HG02943 (cell line): ENCODE measurements around the gene SLC15A5.

Experiments
- ATAC-seq: cut with Tn5 transposase; IDR thresholded peaks from one replicate; pipeline ENCODE4 v1.9.1; 2021; ENCODE audit warnings: mild to moderate bottlenecking, low read depth, moderate library complexity; ENCODE audit not compliant: unreplicated experiment

The SLC15A5 gene

GRCh38 chr12:16277585-16277984 is at the start of gene SLC15A5:
Gene SLC15A5 (minus strand): TSS chr12:16277685. CDS start chr12:16277685, 0 bp downstream.
- ATAC-seq, result no peak

DNA sequence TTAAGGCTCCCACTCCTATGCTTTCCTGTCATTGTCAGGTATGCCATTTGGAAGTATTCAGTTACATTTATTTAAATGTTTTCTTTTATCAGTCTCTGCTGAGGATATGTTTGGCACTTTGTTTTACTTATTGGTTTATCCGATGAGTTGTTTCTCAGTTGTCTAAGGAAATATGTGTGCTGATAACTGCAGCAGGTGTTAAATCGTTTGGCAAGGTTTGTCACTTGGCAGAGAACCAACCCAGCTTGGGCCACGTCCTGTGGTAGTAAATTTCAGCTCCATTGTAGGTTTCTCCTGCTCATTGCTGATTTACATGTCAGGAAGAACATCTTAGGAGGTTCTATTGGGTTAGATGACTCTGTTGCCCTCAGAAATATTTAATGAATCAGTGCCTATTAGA is 47.9 kb upstream of the SLC15A5 start:
- no peak for ATAC-seq

- ATAC-seq, result no peak
These were observed 47.3 kb upstream of the SLC15A5 start for GRCh38 chr12:16324772-16325171.

- no peak for ATAC-seq
These were observed 46.8 kb upstream of the SLC15A5 start for GRCh38 chr12:16324272-16324671.

DNA sequence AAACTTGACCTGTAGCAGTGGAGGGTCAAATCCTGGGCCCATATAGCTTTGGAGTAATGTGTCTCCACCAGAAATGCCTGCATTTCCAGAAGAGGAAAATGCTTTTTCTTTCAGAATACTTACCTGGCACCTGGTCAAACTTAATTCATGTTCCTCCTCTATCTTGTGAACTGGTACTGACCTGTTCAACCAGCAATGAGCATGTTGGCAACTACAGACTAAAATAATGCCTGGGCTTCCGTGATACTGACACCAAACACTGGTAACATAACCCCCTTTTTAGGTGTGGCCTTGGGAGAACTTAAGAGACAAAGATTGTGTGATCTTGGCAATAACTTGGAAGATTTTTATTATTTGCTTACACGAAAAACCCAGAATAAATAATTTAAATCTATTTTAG is 46.2 kb upstream of the SLC15A5 start:
- ATAC-seq, result no peak

DNA sequence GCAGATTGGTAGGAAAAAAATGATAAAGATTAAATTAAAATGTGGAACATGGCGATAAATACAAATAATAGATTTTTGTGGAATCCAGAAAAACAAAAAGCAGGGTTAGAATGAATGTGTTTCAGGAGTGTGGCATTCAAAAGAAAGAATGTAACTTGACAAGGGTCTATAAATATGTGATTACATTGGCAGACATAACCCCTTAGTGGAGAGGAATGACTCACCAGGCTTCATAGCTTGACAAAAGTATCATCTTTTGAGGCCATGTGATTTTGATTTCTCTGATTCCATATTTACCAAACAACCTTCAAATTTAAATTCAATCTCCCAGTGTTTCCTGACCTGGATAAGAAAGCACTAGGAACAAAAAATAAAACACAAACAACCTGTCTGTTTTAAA is 45.5 kb upstream of the SLC15A5 start:
- ATAC-seq, result no peak

GRCh38 chr12:16310934-16311333 is 33.4 kb upstream of the SLC15A5 start:
- no peak for ATAC-seq

DNA sequence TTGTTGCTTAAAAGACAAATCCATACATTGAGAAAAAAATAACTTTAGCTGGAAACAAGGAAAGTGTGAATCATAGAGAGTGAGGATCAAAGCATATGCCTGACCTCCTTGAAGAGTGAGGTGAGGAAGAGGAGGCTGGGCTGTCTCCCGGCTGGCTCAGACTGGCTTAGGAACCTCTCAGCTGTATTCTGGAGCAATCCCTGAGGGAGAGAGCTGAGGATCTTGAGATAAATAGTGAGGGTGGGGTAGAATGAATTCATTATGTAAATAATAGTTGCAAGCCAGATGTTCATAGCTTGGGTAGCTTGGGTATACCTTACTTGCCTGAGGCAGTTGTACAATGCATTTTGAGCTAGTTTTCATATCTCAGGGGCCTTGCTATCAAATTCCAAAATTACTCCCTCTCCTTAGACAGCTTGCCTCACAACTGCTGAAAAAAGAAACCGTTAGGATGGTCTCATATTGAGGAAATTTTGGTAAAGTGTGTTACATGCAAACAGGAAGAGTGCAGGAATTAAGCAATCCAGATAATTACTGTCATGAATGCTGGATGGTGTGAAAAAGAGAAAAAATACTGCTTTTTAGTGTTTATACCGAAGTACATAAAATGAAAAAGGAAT is 30.5 kb upstream of the SLC15A5 start:
- ATAC-seq, result no peak

DNA sequence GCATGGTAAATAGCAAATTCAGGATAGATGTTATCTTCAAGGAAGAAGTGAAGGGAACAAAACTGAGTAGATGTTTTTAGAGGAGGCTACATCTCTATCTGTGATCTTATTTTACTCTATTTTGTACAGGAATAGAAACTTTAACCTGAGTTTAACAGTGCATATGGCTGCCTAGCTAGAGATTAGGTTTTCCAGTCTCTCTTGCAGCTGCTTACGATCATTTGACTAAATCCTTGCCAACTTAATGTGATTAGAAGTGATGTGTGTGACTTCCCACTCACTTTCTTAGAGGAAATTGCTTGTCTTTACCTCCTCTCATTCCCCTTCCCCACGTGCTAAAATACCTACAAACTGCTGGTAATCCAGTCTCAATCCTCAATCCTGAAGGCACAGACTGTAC is 26.5 kb upstream of the SLC15A5 start:
- ATAC-seq, result no peak

DNA sequence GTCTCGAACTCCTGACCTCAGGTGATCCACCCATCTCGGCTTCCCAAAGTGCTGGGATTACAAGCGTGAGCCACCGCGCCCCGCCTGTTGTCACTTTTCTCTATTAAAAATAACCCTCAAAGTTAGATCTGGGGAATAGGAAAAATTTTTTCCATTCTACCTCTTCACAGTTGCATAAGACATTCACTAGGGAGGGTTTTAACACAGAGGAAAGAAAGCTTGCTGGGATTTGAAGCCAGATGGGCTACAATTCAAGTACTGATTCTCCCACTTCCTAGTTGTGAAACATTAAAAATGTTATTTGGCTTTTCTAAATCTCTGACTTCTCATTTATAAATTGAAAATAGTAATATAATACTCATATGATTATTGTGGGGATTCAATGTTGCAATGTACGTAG is 23.3 kb upstream of the SLC15A5 start:
- no peak for ATAC-seq

DNA sequence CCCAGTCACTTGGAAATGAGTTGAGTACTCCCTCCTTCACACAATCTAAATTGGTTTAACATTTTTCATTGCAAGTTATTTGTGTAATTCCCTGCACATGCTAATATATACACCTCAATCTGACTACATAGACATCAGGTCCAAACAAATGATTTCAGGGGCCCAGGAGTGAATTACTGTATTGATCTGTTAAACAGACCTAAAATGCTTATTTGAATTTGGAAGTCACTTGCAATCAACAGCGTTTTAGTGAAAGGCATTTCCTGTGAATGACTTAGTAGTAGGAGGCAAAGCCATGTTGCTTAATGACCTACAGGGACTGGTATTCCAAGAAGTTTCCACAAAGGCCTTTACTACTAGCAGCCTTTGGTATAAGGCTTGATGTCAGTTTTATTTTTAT is 22.6 kb upstream of the SLC15A5 start:
- no peak for ATAC-seq

- no peak for ATAC-seq
These were observed 21.9 kb upstream of the SLC15A5 start for GRCh38 chr12:16299403-16299802.

DNA sequence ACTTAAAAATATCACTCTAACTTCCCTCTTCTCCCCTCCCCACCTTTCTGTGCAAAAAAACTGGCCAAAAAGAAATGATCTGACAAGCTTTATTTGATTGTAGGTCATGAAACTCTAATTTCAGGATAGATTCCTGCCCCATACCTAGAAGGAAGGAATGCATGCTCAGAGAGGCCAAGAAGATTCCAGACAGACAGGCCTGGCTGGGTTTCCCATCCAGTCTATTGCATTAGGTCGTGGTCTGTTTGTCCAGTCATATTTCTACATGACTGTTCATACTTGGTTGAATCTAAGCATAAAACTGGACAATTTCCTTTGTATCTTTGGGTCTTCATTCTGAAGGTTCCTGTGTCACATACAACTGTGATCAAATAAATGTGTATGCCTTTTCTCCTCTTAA is 20.0 kb upstream of the SLC15A5 start:
- no peak for ATAC-seq

GRCh38 chr12:16294376-16294956 is 17.0 kb upstream of the SLC15A5 start:
- ATAC-seq, result no peak

GRCh38 chr12:16291032-16291431 is 13.5 kb upstream of the SLC15A5 start:
- no peak for ATAC-seq

DNA sequence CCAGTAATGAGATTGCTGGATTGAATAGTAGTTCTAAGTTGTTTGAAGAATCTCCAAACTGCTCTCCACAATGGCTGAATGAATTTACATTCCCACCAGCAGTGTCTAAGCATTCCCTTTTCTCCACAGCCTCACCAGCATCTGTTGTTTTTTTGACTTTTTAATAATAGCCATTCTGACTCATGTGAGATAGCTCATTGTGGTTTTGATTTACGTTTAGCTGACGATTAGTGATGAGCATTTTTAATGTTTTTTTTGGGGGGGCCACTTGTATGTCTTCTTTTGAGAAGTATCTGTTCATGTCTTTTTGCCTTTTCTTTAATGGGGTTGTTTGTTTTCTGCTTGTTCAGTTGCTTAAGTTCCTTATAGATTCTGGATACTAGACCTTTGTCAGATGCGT is 8.1 kb upstream of the SLC15A5 start:
- no peak for ATAC-seq

DNA sequence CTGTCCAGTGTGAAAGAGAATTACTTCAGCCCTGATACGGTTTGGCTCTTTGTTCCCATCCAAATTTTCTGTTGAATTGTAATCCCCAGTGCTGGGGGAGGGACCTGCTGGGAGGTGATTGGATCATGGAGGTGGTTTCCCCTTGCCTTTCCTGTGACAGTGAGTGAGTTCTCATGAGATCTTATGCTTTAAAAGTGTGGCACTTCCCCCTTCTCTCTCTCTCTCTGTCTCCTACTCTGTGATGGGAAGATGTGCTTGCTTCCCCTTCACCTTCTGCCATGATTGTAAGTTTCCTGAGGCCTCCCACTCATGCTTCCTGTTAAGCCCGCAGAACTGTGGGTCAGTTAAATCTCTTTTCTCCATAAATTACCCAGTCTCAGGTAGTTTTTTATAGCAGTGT is 5.5 kb upstream of the SLC15A5 start:
- ATAC-seq, result no peak

GRCh38 chr12:16282081-16282480 is 4.6 kb upstream of the SLC15A5 start:
- ATAC-seq, result no peak

DNA sequence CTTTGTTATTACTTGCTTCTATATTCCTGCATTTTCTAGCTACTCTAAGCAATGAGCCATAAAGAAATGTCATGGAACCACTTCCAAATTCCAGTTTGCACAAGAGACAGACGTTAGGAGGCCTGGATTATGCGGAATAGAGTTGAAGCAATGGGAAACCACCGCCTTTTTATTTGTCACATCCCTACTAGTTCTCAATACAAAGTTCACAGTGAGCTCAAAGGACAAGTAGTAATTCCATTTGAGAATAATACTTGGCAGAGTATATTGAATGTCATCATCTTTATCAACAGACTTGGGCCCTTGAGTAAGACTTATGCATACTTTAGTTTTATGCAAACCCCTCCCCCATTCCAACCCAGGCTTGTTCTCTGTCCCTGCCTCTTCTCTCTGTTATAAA is 3.7 kb upstream of the SLC15A5 start:
- no peak for ATAC-seq

DNA sequence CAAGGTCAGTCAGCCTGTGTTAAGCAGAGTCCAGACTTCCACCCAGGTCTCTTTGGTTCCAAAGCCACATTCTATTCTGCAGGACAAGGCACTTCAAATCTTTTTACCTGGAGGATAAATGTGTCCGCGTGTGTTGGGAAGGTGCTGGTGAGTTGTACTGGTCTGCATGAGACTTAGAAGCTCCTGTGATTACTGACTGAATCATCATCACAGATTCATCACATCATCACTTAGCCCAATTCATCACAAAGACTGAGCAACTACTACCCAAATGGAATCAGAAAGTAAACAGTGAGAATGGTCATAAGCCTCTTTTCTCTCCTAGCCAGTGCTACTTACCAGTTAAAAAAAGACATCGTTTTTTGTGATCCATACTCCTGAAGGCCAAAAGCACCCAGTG is 5.3 kb downstream of the SLC15A5 start:
- no peak for ATAC-seq

DNA sequence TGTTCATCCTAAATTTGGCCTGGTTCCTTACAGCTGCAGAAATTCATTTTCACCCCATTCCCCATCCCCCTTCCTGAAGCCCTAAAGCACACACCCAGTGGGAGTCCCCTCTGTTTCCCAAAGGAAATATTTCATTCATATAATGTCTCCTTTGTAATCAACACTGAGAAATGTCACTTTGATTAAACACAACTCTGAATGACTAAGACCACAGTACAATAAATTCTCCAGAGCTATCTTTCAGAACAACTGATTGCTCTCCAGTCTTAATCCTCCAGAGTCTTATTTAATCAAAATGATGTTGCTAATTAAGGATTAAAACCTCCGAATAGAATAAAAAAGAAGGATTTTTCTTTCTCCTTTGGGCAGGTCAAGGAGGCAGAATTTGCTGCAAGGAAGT is 6.4 kb downstream of the SLC15A5 start:
- no peak for ATAC-seq

DNA sequence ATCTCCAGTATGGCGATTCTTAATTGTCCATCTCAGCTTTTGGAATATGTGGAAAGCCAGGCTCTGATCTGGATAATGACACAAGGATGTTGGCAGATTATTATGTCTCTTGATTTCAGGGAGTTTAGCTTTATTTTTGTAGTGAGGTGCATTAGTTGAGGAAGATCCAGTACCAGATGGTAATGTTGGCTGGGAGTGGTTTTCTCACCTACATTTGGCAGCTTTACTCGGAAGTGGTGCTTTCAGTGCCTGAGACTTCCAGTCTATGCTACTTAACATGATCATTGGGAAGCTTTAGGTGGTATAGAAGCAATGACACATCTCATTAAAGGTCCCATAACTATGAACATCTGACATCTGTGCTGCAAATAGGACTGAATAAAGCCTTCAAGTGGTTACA is 7.5 kb downstream of the SLC15A5 start:
- no peak for ATAC-seq

DNA sequence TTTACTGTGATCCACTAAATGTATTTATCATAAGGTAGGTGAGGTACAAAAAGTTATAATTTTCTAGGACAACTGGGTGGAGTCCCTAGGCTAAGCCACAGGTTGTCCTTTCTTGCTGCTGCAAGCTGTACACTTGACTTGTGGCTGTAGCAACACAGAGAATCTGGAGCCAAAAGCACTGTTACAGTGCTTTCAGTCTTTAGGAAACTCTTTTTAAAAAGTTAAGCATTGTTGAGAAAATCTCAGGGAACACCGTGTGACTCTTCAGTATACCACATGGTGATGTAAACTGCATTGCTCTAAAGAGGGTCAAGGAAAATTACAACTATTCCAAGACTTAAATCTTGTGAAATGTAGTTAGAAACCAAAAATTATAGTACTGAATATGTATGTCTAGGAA is 11.4 kb downstream of the SLC15A5 start:
- no peak for ATAC-seq
